Osteocyte (in vitro differentiated cells): Measurements from ENCODE around the gene RAD51B. TPM values are rescaled to one million over a fixed set of nuclear protein-coding genes. Genes with fewer than 3 reads are reported as not detected.

Experiments used
- DNase-seq: peaks from one replicate; pipeline ENCODE4 v3.0.0; 2021; ENCODE audit warnings: mixed read lengths; ENCODE audit not compliant: unreplicated experiment; ENCODE audit errors: extremely low spot score
- H3K27ac Mint-ChIP-seq: one replicate; pipeline ENCODE4 v1.8.0; 2021; ENCODE audit warnings: mild to moderate bottlenecking, mixed read lengths; ENCODE audit not compliant: unreplicated experiment
- H3K27me3 Mint-ChIP-seq: one replicate; pipeline ENCODE4 v1.8.0; 2021; ENCODE audit warnings: mixed read lengths; ENCODE audit not compliant: unreplicated experiment
- H3K36me3 Mint-ChIP-seq: one replicate; pipeline ENCODE4 v1.8.0; 2021; ENCODE audit warnings: mixed read lengths; ENCODE audit not compliant: unreplicated experiment
- H3K4me1 Mint-ChIP-seq: one replicate; pipeline ENCODE4 v1.8.0; 2021; ENCODE audit warnings: mixed read lengths; ENCODE audit not compliant: unreplicated experiment
- H3K4me3 Mint-ChIP-seq: one replicate; pipeline ENCODE4 v1.8.0; 2021; ENCODE audit warnings: mild to moderate bottlenecking, moderate library complexity, mixed read lengths; ENCODE audit not compliant: unreplicated experiment
- H3K9me3 Mint-ChIP-seq: one replicate; pipeline ENCODE4 v1.8.0; 2021; ENCODE audit warnings: mixed read lengths; ENCODE audit not compliant: unreplicated experiment
- CTCF ChIP-seq: fragments of 200-600 bp; sonication (generic); IDR thresholded peaks from 2 replicates; pipeline ENCODE4 v1.5.0; 2021; ENCODE audit warnings: antibody characterized with exemption, mild to moderate bottlenecking, moderate library complexity
- total RNA-seq: library from RNA; stranded (reverse); gene quantifications from 2 replicates; pipeline ENCODE4 v1.2.1, GENCODE V29; 2021

The RAD51B gene
- total RNA-seq, 1 donor from 2014 or later: 12.7 TPM

GRCh38 chr14:68550338-68550715, 730.7 kb downstream of the RAD51B start:
- no peaks in the 10 kb centered on the region for H3K9me3 Mint-ChIP-seq
- no peak for TF ChIP-seq CTCF
- no peaks in the 10 kb centered on the region for H3K36me3 Mint-ChIP-seq
- H3K4me3 Mint-ChIP-seq: no peak overlapping the region
- DNase-seq: no peak
- no peaks in the 10 kb centered on the region for H3K27me3 Mint-ChIP-seq
- H3K27ac Mint-ChIP-seq: peak overlapping the region; percentile 53
- H3K4me1 Mint-ChIP-seq: peaks cover 78% of the 10 kb centered on the region

GRCh38 chr14:68551045-68551683, 731.6 kb downstream of the RAD51B start:
- H3K4me3 Mint-ChIP-seq: no peak overlapping the region
- TF ChIP-seq CTCF: no peak
- H3K27me3 Mint-ChIP-seq: no peaks in the 10 kb centered on the region
- H3K9me3 Mint-ChIP-seq: no peaks in the 10 kb centered on the region
- H3K27ac Mint-ChIP-seq: peak overlapping the region; percentile 53
- no peak for DNase-seq
- no peaks in the 10 kb centered on the region for H3K36me3 Mint-ChIP-seq
- peaks cover 76% of the 10 kb centered on the region for H3K4me1 Mint-ChIP-seq

GRCh38 chr14:68552075-68552474, 732.5 kb downstream of the RAD51B start:
- Mint-ChIP-seq H3K9me3 (no peaks in the 10 kb centered on the region), H3K27ac (no peak overlapping the region), H3K4me3 (no peak overlapping the region), H3K36me3 (no peaks in the 10 kb centered on the region), H3K4me1 (peaks cover 68% of the 10 kb centered on the region), H3K27me3 (no peaks in the 10 kb centered on the region)
- TF ChIP-seq CTCF: no peak
- peak; percentile 42 for DNase-seq

GRCh38 chr14:68552602-68553001, 733.0 kb downstream of the RAD51B start:
- no peak for DNase-seq
- TF ChIP-seq CTCF: no peak
- H3K27me3 Mint-ChIP-seq: no peaks in the 10 kb centered on the region
- H3K36me3 Mint-ChIP-seq: no peaks in the 10 kb centered on the region
- peaks cover 62% of the 10 kb centered on the region for H3K4me1 Mint-ChIP-seq
- H3K27ac Mint-ChIP-seq: no peak overlapping the region
- no peak overlapping the region for H3K4me3 Mint-ChIP-seq
- no peaks in the 10 kb centered on the region for H3K9me3 Mint-ChIP-seq

- peaks cover 55% of the 10 kb centered on the region for H3K4me1 Mint-ChIP-seq
Measured at GRCh38 chr14:68553311-68553710, 733.7 kb downstream of the RAD51B start.

More at GRCh38 chr14:68553311-68553710, 733.7 kb downstream of the RAD51B start:
- Mint-ChIP-seq H3K27ac (peak overlapping the region; percentile 31), H3K27me3 (no peaks in the 10 kb centered on the region), H3K9me3 (no peaks in the 10 kb centered on the region), H3K4me3 (no peak overlapping the region), H3K36me3 (no peaks in the 10 kb centered on the region)
- DNase-seq: peak; percentile 34
- TF ChIP-seq CTCF: no peak
